Keratinocyte (primary cell): ENCODE data around the gene RNF157. TPM values are rescaled to one million over a fixed set of nuclear protein-coding genes. Genes with fewer than 3 reads are reported as not detected.

ENCODE experiments used
- DNase-seq: peaks from one replicate; pipeline ENCODE4 v3.0.0-alpha.2; 2011; ENCODE audit warnings: low read depth, missing footprints, low spot score
- FAIRE-seq: peaks from 2 replicates; lab custom pipeline; 2011; peaks lifted over from hg19 to GRCh38; lab: Jason Lieb, UNC
- H2AFZ ChIP-seq: 2 replicates; pipeline ENCODE4 v1.6.0; 2012; ENCODE audit warnings: low read length, control low read depth, inconsistent platforms; ENCODE audit not compliant: control insufficient read depth
- H3K27ac ChIP-seq: 2 replicates; pipeline ENCODE4 v1.5.1; 2011; ENCODE audit warnings: low read length; ENCODE audit not compliant: control insufficient read depth, insufficient read depth
- H3K27me3 ChIP-seq: 3 replicates; pipeline ENCODE4 v1.6.0; 2011; ENCODE audit warnings: low read length; ENCODE audit not compliant: control insufficient read depth, insufficient read depth; ENCODE audit errors: extremely low read depth
- H3K36me3 ChIP-seq, 2 experiments: 2 replicates in 1 of 2; 3 replicates in 1 of 2; pipeline ENCODE4 v1.5.1; 2011; ENCODE audit warnings: low read length in 2 of 2, mild to moderate bottlenecking in 1 of 2; ENCODE audit not compliant: control insufficient read depth in 2 of 2, insufficient read depth in 2 of 2; ENCODE audit errors: extremely low read depth in 1 of 2
- H3K4me1 ChIP-seq: 3 replicates; pipeline ENCODE4 v1.5.1; 2011; ENCODE audit warnings: low read length; ENCODE audit not compliant: control insufficient read depth, insufficient read depth; ENCODE audit errors: extremely low read depth
- H3K4me2 ChIP-seq: 3 replicates; pipeline ENCODE4 v1.6.0; 2011; ENCODE audit warnings: low read depth, low read length; ENCODE audit not compliant: control insufficient read depth, insufficient read depth; ENCODE audit errors: extremely low read depth
- H3K4me3 ChIP-seq, 3 experiments: fragments of 200-600 bp in 1 of 3; sonication (generic) in 1 of 3; 2 replicates in 2 of 3; 3 replicates in 1 of 3; pipeline ENCODE4 v1.5.1; 2011 to 2016; ENCODE audit warnings: low read length in 3 of 3, mild to moderate bottlenecking in 3 of 3, control low read depth in 2 of 3, inconsistent platforms in 1 of 3, low read depth in 1 of 3, mixed read lengths in 1 of 3, mixed run types in 1 of 3, moderate library complexity in 1 of 3; ENCODE audit not compliant: control insufficient read depth in 2 of 3, insufficient read depth in 2 of 3; ENCODE audit errors: extremely low read depth in 1 of 3
- H3K79me2 ChIP-seq: 2 replicates; pipeline ENCODE4 v1.6.0; 2012; ENCODE audit warnings: low read length; ENCODE audit not compliant: control insufficient read depth, insufficient read depth
- H3K9ac ChIP-seq: 3 replicates; pipeline ENCODE4 v1.6.0; 2011; ENCODE audit warnings: low read length; ENCODE audit not compliant: control insufficient read depth, insufficient read depth; ENCODE audit errors: extremely low read depth
- H3K9me1 ChIP-seq: 3 replicates; pipeline ENCODE4 v1.6.0; 2011; ENCODE audit warnings: low read length; ENCODE audit not compliant: control insufficient read depth, insufficient read depth; ENCODE audit errors: extremely low read depth
- H3K9me3 ChIP-seq: 2 replicates; pipeline ENCODE4 v1.5.1; 2012; ENCODE audit warnings: low read depth, low read length; ENCODE audit not compliant: control insufficient read depth
- H4K20me1 ChIP-seq: 3 replicates; pipeline ENCODE4 v1.6.0; 2011; ENCODE audit warnings: low read length; ENCODE audit not compliant: control insufficient read depth, insufficient read depth; ENCODE audit errors: extremely low read depth
- EZH2 ChIP-seq: IDR thresholded peaks from one replicate; pipeline ENCODE4 v1.6.1; 2012; ENCODE audit warnings: inconsistent platforms, mild to moderate bottlenecking, low read length, moderate library complexity
- dilution Hi-C: fragments of 300-500 bp; cut with MboI; formaldehyde crosslinking; loops from one replicate; pipeline ENCODE4 v1.7.0; 2020; ENCODE audit warnings: low sequenced_read_pairs; ENCODE audit not compliant: extremely low pct_ligation_motif_present
- polyA plus RNA-seq, 5 experiments: library from polyadenylated mRNA; depleted of rRNA in 3 of 5; stranded (reverse) in 3 of 5; stranded (forward) in 1 of 5; unstranded in 1 of 5; fragments of >200 nt; gene quantifications; 1 replicate in 1 of 5; 2 replicates in 3 of 5; 3 replicates in 1 of 5; pipeline versions ENCODE4 v1.2.1 to v1.2.3, GENCODE V29; 2011 to 2012; ENCODE audit warnings: missing spikeins in 2 of 5, low read depth in 1 of 5, low replicate concordance in 1 of 5
- TF ChIP-seq, protein P1 (sequence below), 3 experiments: IDR thresholded peaks in 1 of 3; conservative IDR thresholded peaks in 1 of 3; optimal IDR thresholded peaks in 1 of 3; 2 replicates in 2 of 3; 3 replicates in 1 of 3; pipeline versions ENCODE3 to v1.5.1; 2011; ENCODE audit warnings: low read length in 3 of 3, mild to moderate bottlenecking in 3 of 3, moderate library complexity in 2 of 3, control low read depth in 1 of 3, inconsistent platforms in 1 of 3; ENCODE audit not compliant: insufficient read depth in 2 of 3; ENCODE audit errors: extremely low read depth in 1 of 3

RNF157 gene
- polyA plus RNA-seq, 1 donor (not counting 4 experiments of a cell fraction or from before 2014, with no cell fraction given), result not detected

DNA sequence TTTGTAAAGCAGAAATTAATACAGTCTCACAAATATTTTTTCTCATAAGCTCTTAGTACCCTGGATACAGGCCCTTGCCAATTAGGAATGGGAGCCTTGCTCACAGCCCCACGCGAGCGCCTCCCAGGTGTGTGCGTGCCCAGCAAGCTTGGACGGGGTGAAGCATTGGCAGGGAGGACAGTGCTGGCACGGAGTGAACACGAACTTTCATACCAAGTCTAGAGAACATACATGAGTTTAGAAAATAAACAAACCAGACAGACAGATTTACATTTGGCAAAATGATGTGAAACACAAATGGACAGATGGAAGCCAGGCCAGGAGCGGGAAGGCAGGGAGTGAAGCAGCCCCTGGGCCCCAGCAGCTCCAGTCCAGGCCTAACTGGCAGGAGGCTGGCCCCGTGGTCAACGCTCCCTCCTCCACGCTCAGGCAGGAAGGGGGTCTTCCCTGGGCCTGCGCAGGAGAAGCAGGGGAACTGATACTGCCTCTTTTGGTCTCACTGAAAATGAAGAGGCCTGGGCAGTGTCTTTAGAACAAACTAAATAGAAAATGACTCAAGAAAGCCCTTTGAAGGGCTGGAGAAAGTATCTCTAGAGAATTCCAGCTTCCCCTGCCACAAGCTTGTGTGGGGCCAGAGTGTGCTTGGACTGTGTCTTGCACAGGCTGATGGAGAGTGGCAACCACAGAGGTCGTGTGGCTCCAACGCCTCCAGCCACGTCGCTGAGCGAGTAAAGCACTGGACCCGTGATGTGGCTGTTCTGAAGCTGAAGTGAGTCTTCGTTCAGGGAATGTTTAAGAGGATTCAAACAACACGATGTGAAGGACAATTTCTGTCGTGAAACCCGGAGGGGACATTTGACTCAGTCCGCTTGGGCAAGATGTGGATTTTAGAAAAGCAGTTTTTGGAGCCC lies 89.3 kb downstream of the RNF157 start:
- Histone ChIP-seq H3K9me1 (no peaks in the 10 kb centered on the region), H3K27ac (no peak overlapping the region), H3K27me3 (peaks cover 13% of the 10 kb centered on the region), H3K36me3 (no peaks in the 10 kb centered on the region), H2AFZ (no peak overlapping the region), H3K4me2 (no peak overlapping the region), H4K20me1 (no peaks in the 10 kb centered on the region), H3K4me1 (no peaks in the 10 kb centered on the region), H3K4me3 (no peak overlapping the region), H3K9me3 (no peaks in the 10 kb centered on the region), H3K79me2 (no peaks in the 10 kb centered on the region), H3K9ac (no peak overlapping the region)
- DNase-seq (no peak), FAIRE-seq (no peak)
- TF ChIP-seq, protein P1, sequence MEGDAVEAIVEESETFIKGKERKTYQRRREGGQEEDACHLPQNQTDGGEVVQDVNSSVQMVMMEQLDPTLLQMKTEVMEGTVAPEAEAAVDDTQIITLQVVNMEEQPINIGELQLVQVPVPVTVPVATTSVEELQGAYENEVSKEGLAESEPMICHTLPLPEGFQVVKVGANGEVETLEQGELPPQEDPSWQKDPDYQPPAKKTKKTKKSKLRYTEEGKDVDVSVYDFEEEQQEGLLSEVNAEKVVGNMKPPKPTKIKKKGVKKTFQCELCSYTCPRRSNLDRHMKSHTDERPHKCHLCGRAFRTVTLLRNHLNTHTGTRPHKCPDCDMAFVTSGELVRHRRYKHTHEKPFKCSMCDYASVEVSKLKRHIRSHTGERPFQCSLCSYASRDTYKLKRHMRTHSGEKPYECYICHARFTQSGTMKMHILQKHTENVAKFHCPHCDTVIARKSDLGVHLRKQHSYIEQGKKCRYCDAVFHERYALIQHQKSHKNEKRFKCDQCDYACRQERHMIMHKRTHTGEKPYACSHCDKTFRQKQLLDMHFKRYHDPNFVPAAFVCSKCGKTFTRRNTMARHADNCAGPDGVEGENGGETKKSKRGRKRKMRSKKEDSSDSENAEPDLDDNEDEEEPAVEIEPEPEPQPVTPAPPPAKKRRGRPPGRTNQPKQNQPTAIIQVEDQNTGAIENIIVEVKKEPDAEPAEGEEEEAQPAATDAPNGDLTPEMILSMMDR (optimal IDR thresholded peaks at IDR 0.05 in 1 of 3, IDR thresholded peaks at IDR 0.05 in 1 of 3, conservative IDR thresholded peaks at IDR 0.05 in 1 of 3; ENCODE audit: extremely low read depth in 1 of 3, insufficient read depth in 2 of 3, low read length in 3 of 3), result no peak
- TF ChIP-seq EZH2, result no peak
- dilution Hi-C loops, result no loop called here

DNA sequence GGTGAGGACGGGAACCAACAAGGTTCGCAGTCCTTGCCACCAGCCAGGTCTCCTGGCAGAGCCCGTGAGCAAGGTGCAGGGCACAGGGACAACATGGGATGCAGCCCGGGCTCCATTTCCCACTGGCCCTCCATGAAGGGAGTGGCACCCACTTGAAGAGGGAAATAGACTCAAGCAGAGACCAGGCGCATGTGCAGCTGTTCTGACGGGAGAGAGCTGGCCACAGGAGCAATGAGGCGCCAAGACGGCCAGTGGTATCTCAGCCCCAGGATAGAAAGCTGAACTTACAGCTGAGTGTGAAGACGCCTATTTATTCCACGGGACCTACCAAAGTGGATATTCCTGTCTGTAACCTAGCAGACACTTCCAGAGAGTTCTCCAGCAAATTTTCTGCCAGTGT lies 91.1 kb downstream of the RNF157 start:
- Histone ChIP-seq H3K4me3 (no peak overlapping the region), H3K9me1 (no peaks in the 10 kb centered on the region), H3K36me3 (no peaks in the 10 kb centered on the region), H3K27me3 (peaks cover 8% of the 10 kb centered on the region), H3K79me2 (no peaks in the 10 kb centered on the region), H3K4me2 (no peak overlapping the region), H3K9me3 (no peaks in the 10 kb centered on the region), H3K27ac (no peak overlapping the region), H3K4me1 (no peaks in the 10 kb centered on the region), H3K9ac (no peak overlapping the region), H4K20me1 (no peaks in the 10 kb centered on the region), H2AFZ (no peak overlapping the region)
- FAIRE-seq, result no peak
- DNase-seq, result no peak
- no peak for TF ChIP-seq EZH2
- TF ChIP-seq, protein P1 (optimal IDR thresholded peaks at IDR 0.05 in 1 of 3, IDR thresholded peaks at IDR 0.05 in 1 of 3, conservative IDR thresholded peaks at IDR 0.05 in 1 of 3; ENCODE audit: extremely low read depth in 1 of 3, insufficient read depth in 2 of 3, low read length in 3 of 3), result no peak
- dilution Hi-C loops, result no loop called here
